Astrocyte of the spinal cord (primary cell): Measurements from ENCODE around the gene MRGPRX3.

Experiments
- DNase-seq: peaks from one replicate; pipeline ENCODE4 v3.0.0; 2011; ENCODE audit warnings: low read depth, low spot score
- H3K4me3 ChIP-seq: 2 replicates; pipeline ENCODE4 v1.5.1; 2011; ENCODE audit warnings: low read depth, mild to moderate bottlenecking, low read length, moderate library complexity
- CTCF ChIP-seq: IDR thresholded peaks from 2 replicates; pipeline ENCODE4 v1.5.1; 2012; ENCODE audit warnings: low read depth, mild to moderate bottlenecking, low read length, inconsistent platforms
- in situ Hi-C: cut with HindIII; loops from 2 replicates; pipeline ENCODE4 v1.10.0; 2017; ENCODE audit warnings: low sequenced_read_pairs

MRGPRX3 gene

DNA sequence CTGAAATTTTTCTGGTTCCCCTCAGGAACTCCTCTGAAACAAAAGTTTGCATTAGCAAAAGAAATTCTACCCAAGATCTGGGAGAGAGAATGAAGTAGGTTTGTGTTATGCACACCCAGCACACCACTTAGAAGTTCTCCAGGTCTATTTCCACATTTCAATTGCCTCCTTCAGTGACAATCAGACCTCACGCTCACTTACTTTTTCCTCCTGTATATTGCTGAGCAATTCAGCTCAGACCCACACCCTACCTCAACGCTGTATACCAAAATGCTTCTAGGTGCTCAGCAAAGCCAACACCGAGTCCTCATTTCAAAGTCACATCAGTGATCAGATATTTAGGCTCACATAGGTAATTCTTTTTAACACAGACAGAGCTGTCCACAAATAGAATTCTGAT is 19.2 kb downstream of the MRGPRX3 start:
- TF ChIP-seq CTCF, result no peak

GRCh38 chr11:18168372-18168771 is 36.0 kb downstream of the MRGPRX3 start:
- TF ChIP-seq CTCF, result no peak
- DNase-seq, result no peak
- in situ Hi-C loops, result no loop called here
- H3K4me3 ChIP-seq, result no peak overlapping the region

More for the DNA sequence above, 19.2 kb downstream of the MRGPRX3 start:
- DNase-seq, result no peak
- H3K4me3 ChIP-seq, result no peak overlapping the region
- in situ Hi-C loops, result no loop called here

DNA sequence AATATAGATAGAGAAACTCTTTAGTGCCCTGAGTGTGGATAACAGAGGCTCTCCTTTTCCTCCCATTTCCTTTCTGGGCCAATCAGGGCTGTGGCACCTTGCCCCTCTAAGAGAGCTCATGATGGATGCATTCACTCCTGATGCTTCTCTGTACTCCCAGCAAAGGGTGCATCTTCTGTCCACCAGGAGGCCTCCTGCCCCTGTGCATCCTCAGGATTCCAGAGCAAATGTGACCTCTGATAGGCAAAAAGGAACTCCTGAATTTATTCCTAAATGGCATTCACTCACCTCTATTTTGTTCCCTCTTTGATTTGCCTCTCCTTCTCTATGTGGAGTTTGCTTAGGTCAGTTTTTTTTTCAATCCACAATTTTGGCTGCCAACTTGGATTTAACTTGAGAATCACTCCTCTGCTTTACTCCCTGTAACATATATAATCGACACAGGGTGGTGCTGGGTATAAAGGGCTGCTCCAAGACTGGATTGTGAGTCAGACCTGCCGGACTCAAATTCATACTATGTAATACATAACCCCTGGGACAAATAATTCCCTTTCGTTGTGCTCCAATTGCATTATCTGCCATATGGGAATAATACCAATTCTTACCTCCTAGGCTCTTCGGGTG is 39.1 kb downstream of the MRGPRX3 start:
- no peak overlapping the region for H3K4me3 ChIP-seq
- TF ChIP-seq CTCF, result peak; percentile 55
- DNase-seq, result no peak
- in situ Hi-C loops, result no loop called here

DNA sequence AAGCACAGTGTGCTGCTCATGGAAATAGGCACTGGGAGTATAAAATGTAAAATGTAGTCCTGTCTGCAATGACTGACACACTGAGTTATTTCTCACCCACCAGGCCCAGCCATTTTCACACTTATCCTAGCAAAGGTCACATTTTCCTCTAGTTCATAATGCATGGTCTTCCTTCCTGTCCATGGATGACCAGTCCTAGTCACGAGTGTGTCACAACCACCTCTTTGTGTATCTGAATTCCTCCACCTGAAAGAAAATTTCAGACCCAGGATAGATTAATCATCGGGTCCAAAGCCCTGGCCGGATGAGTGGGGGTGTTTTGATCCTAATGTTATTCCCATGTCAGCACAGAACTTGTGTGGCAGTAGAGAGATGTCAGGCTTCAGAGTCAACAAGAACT is 40.3 kb downstream of the MRGPRX3 start, which contains the start of gene MRGPRX4:
MRGPRX4 (plus strand) TSS at position 172 of the 400 bp plus-strand sequence. CDS start 420 bp downstream, outside the sequence.
- no peak for TF ChIP-seq CTCF
- no peak within 1 kb of the TSS for H3K4me3 ChIP-seq
- DNase-seq, result no peak
- in situ Hi-C loops, result no loop called here

DNA sequence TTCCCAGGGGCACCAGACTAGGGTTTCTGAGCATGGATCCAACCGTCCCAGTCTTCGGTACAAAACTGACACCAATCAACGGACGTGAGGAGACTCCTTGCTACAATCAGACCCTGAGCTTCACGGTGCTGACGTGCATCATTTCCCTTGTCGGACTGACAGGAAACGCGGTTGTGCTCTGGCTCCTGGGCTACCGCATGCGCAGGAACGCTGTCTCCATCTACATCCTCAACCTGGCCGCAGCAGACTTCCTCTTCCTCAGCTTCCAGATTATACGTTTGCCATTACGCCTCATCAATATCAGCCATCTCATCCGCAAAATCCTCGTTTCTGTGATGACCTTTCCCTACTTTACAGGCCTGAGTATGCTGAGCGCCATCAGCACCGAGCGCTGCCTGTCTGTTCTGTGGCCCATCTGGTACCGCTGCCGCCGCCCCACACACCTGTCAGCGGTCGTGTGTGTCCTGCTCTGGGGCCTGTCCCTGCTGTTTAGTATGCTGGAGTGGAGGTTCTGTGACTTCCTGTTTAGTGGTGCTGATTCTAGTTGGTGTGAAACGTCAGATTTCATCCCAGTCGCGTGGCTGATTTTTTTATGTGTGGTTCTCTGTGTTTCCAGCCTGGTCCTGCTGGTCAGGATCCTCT is 41.0 kb downstream of the MRGPRX3 start:
- no peak for DNase-seq
- in situ Hi-C loops, result no loop called here
- H3K4me3 ChIP-seq, result no peak overlapping the region
- no peak for TF ChIP-seq CTCF
